ENCODE results near the gene SMIM38.
"Not testable (repeated sequence)": the region's sequence is repeated elsewhere in the genome, so short reads cannot be mapped to it uniquely, and the experiment has no call there.

GRCh38 chr11:69134182-69134581 is 21.6 kb upstream of the SMIM38 start:
- TF ChIP-seq MXI1 (IDR thresholded peaks at IDR 0.05; ENCODE audit: low read depth, low read length); RCOR1 (IDR thresholded peaks at IDR 0.05; ENCODE audit: low read length); CTCF (IDR thresholded peaks at IDR 0.05); FOSL2 (IDR thresholded peaks at IDR 0.05; ENCODE audit: borderline replicate concordance, low read depth): not testable (repeated sequence)

Measured in SK-N-SH (cell line).